ENCODE measurements around the gene PANX2. TPM values are rescaled to one million over a fixed set of nuclear protein-coding genes. Genes with fewer than 3 reads are reported as not detected.

PANX2 gene
- total and polyA plus RNA-seq, 2 experiments from 2014 or later: 2.8 to 5.1 TPM

DNA sequence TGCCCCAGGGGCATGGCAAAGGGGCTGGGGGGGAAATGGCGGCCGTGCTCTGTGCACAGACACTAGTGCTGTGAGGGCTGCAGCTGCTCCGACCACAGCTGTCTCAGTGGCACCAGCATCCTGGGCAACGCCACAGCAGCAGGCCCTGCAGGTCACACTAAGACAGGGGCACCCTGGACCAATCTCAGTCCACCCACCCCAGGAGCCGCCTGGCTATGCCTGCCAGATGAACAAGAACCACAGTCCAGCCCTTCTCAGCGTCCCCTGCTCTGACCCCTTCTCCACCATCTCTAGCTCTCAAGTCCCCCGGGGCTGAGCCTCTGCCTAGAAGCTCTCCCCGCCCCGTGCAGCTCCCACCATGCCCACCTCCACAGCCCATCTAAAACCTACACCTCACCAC is 57.8 kb downstream of the PANX2 start (continued):
- TF ChIP-seq CTCF (conservative IDR thresholded peaks at IDR 0.05; ENCODE audit: low read depth in 2 of 2) (no peak), JUNB (IDR thresholded peaks at IDR 0.05; ENCODE audit: unreplicated experiment) (no peak), POLR2AphosphoS5 (IDR thresholded peaks at IDR 0.05; ENCODE audit: low read depth) (no peak)
- TF ChIP-seq, protein P1, sequence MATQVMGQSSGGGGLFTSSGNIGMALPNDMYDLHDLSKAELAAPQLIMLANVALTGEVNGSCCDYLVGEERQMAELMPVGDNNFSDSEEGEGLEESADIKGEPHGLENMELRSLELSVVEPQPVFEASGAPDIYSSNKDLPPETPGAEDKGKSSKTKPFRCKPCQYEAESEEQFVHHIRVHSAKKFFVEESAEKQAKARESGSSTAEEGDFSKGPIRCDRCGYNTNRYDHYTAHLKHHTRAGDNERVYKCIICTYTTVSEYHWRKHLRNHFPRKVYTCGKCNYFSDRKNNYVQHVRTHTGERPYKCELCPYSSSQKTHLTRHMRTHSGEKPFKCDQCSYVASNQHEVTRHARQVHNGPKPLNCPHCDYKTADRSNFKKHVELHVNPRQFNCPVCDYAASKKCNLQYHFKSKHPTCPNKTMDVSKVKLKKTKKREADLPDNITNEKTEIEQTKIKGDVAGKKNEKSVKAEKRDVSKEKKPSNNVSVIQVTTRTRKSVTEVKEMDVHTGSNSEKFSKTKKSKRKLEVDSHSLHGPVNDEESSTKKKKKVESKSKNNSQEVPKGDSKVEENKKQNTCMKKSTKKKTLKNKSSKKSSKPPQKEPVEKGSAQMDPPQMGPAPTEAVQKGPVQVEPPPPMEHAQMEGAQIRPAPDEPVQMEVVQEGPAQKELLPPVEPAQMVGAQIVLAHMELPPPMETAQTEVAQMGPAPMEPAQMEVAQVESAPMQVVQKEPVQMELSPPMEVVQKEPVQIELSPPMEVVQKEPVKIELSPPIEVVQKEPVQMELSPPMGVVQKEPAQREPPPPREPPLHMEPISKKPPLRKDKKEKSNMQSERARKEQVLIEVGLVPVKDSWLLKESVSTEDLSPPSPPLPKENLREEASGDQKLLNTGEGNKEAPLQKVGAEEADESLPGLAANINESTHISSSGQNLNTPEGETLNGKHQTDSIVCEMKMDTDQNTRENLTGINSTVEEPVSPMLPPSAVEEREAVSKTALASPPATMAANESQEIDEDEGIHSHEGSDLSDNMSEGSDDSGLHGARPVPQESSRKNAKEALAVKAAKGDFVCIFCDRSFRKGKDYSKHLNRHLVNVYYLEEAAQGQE (IDR thresholded peaks at IDR 0.05; ENCODE audit: unreplicated experiment): no peak

DNA sequence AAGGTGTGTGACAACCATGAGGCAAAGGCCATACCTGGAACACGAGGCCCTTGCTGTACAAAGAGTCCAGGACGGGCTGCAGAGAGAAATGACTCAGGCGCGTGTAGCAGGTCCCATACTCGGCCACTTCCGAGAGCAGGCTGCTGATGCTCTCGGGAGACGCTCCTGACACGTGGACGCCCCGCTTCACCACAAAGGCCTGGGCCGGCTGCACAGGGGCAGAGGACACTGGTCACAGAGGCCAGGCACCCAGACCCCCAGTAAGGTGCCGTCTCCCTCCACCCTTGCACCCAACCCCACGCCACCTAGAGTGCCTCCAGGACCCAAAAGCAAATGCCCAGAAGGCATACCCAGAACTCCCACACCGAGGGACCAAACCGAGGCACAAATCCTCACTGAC is 58.8 kb downstream of the PANX2 start:
- peaks cover 4% of the 10 kb centered on the region for H4K20me1 ChIP-seq (replicated peaks; ENCODE audit: insufficient read depth)
- Mint-ChIP-seq H3K36me3 (ENCODE audit: low read depth) (peaks cover 13% of the 10 kb centered on the region), H3K9me3 (peaks cover 3% of the 10 kb centered on the region; the same call in 1 of the 3 replicates), H3K27ac (no peak overlapping the region), H3K4me3 (no peak overlapping the region), H3K4me1 (no peaks in the 10 kb centered on the region), H3K27me3 (ENCODE audit: insufficient read depth, low read depth, poor library complexity) (peaks cover 11% of the 10 kb centered on the region)
- H3K27me3 ChIP-seq (ENCODE audit: insufficient read depth): no peaks in the 10 kb centered on the region
- ATAC-seq (no peak), DNase-seq (ENCODE audit: low spot score) (no peak)
- no peak overlapping the region for H3K27ac ChIP-seq (ENCODE audit: low read depth)
- H3K4me2 ChIP-seq: no peak overlapping the region
- H2AFZ ChIP-seq: no peak overlapping the region
- H3K9me2 ChIP-seq (ENCODE audit: insufficient read depth): no peaks in the 10 kb centered on the region
- 0 out of 2 replicates have a peak, but pooled peaks cover 3% of the 10 kb centered on the region for H3K79me2 ChIP-seq (replicated peaks; ENCODE audit: insufficient read depth)
- TF ChIP-seq POLR2AphosphoS5 (IDR thresholded peaks at IDR 0.05; ENCODE audit: low read depth) (no peak), CTCF (conservative IDR thresholded peaks at IDR 0.05; ENCODE audit: low read depth in 2 of 2) (no peak)
- TF ChIP-seq, protein P2, sequence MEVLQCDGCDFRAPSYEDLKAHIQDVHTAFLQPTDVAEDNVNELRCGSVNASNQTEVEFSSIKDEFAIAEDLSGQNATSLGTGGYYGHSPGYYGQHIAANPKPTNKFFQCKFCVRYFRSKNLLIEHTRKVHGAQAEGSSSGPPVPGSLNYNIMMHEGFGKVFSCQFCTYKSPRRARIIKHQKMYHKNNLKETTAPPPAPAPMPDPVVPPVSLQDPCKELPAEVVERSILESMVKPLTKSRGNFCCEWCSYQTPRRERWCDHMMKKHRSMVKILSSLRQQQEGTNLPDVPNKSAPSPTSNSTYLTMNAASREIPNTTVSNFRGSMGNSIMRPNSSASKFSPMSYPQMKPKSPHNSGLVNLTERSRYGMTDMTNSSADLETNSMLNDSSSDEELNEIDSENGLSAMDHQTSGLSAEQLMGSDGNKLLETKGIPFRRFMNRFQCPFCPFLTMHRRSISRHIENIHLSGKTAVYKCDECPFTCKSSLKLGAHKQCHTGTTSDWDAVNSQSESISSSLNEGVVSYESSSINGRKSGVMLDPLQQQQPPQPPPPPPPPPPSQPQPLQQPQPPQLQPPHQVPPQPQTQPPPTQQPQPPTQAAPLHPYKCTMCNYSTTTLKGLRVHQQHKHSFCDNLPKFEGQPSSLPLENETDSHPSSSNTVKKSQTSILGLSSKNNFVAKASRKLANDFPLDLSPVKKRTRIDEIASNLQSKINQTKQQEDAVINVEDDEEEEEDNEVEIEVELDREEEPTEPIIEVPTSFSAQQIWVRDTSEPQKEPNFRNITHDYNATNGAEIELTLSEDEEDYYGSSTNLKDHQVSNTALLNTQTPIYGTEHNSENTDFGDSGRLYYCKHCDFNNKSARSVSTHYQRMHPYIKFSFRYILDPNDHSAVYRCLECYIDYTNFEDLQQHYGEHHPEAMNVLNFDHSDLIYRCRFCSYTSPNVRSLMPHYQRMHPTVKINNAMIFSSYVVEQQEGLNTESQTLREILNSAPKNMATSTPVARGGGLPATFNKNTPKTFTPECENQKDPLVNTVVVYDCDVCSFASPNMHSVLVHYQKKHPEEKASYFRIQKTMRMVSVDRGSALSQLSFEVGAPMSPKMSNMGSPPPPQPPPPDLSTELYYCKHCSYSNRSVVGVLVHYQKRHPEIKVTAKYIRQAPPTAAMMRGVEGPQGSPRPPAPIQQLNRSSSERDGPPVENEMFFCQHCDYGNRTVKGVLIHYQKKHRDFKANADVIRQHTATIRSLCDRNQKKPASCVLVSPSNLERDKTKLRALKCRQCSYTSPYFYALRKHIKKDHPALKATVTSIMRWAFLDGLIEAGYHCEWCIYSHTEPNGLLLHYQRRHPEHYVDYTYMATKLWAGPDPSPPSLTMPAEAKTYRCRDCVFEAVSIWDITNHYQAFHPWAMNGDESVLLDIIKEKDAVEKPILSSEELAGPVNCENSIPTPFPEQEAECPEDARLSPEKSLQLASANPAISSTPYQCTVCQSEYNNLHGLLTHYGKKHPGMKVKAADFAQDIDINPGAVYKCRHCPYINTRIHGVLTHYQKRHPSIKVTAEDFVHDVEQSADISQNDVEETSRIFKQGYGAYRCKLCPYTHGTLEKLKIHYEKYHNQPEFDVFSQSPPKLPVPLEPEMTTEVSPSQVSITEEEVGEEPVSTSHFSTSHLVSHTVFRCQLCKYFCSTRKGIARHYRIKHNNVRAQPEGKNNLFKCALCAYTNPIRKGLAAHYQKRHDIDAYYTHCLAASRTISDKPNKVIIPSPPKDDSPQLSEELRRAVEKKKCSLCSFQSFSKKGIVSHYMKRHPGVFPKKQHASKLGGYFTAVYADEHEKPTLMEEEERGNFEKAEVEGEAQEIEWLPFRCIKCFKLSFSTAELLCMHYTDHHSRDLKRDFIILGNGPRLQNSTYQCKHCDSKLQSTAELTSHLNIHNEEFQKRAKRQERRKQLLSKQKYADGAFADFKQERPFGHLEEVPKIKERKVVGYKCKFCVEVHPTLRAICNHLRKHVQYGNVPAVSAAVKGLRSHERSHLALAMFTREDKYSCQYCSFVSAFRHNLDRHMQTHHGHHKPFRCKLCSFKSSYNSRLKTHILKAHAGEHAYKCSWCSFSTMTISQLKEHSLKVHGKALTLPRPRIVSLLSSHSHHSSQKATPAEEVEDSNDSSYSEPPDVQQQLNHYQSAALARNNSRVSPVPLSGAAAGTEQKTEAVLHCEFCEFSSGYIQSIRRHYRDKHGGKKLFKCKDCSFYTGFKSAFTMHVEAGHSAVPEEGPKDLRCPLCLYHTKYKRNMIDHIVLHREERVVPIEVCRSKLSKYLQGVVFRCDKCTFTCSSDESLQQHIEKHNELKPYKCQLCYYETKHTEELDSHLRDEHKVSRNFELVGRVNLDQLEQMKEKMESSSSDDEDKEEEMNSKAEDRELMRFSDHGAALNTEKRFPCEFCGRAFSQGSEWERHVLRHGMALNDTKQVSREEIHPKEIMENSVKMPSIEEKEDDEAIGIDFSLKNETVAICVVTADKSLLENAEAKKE (CRISPR knock-in tag; IDR thresholded peaks at IDR 0.05): no peak
- no peaks in the 10 kb centered on the region for H3K4me1 ChIP-seq (ENCODE audit: insufficient read depth)
- H3F3A ChIP-seq (replicated peaks; ENCODE audit: low read depth): 0 out of 2 replicates have a peak, but pooled peaks cover 3% of the 10 kb centered on the region
- no peaks in the 10 kb centered on the region for H3K36me3 ChIP-seq (ENCODE audit: insufficient read depth)
- H3K4me3 ChIP-seq: no peak overlapping the region
